ENCODE results near the gene PHLDB2. TPM values are rescaled to one million over a fixed set of nuclear protein-coding genes. Genes with fewer than 3 reads are reported as not detected.
A peak's percentile ranks its signal among the peaks of the same experiment; 100 is the strongest.

PHLDB2 gene
- total and polyA plus RNA-seq, 11 donors, result 59.0 to 280 (median 115) TPM

DNA sequence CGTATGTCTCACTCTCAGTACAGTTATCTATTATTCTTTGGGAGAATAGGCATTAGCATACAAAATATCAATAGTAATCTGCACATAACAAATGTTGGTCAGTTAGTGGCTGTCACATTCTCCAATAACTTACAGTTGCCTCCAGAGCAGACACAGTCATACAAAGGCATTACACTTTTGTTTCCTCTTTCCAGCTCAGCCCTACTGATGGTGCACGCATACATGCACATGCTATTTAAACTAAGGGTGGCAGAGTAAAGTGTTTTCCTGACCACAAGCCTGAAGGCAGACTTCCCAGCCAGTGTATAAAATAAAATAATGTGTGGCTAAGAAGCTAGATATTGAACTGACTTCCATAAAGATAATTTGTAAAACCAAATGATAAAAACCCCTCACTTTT lies 47.6 kb downstream of the PHLDB2 start:
- peak overlapping the region in 4 of 12 donors; percentile 4 to 56 (median 18) for H3K27ac ChIP-seq
- H3K4me1 ChIP-seq, result peaks cover 6 to 85% (median 49%) of the 10 kb centered on the region in 12 donors
- ATAC-seq, result no peak
- intact Hi-C loops (cut with DNase I), result no loop called here
- 55 to 60% (median 59%) methylated on average over 2 of the region's 2 CpGs for WGBS, 4 donors
- H3K4me3 ChIP-seq, result no peak overlapping the region
- H3K27me3 ChIP-seq, result no peaks in the 10 kb centered on the region
- no peaks in the 10 kb centered on the region for H3K9me3 ChIP-seq
- no peak for DNase-seq
- TF ChIP-seq, protein P1, sequence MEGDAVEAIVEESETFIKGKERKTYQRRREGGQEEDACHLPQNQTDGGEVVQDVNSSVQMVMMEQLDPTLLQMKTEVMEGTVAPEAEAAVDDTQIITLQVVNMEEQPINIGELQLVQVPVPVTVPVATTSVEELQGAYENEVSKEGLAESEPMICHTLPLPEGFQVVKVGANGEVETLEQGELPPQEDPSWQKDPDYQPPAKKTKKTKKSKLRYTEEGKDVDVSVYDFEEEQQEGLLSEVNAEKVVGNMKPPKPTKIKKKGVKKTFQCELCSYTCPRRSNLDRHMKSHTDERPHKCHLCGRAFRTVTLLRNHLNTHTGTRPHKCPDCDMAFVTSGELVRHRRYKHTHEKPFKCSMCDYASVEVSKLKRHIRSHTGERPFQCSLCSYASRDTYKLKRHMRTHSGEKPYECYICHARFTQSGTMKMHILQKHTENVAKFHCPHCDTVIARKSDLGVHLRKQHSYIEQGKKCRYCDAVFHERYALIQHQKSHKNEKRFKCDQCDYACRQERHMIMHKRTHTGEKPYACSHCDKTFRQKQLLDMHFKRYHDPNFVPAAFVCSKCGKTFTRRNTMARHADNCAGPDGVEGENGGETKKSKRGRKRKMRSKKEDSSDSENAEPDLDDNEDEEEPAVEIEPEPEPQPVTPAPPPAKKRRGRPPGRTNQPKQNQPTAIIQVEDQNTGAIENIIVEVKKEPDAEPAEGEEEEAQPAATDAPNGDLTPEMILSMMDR (IDR thresholded peaks at IDR 0.05), result no peak
- TF ChIP-seq POLR2A (IDR thresholded peaks at IDR 0.05), result no peak
- peaks cover 0 to 33% (median 3%) of the 10 kb centered on the region in 9 donors for H3K36me3 ChIP-seq

GRCh38 chr3:111907151-111907550 lies 48.1 kb downstream of the PHLDB2 start:
- WGBS, 4 donors, result 53 to 62% (median 57%) methylated on average over 4 of the region's 4 CpGs
- peaks cover 6 to 85% (median 53%) of the 10 kb centered on the region in 12 donors for H3K4me1 ChIP-seq
- ATAC-seq (no peak), DNase-seq (no peak)
- no peaks in the 10 kb centered on the region for H3K27me3 ChIP-seq
- no peak overlapping the region for H3K4me3 ChIP-seq
- peak overlapping the region in 5 of 12 donors; percentile 4 to 56 (median 18) for H3K27ac ChIP-seq
- intact Hi-C loops (cut with DNase I), result no loop called here
- TF ChIP-seq, protein P1 (IDR thresholded peaks at IDR 0.05), result no peak
- no peak for TF ChIP-seq POLR2A (IDR thresholded peaks at IDR 0.05)
- peaks cover 0 to 33% (median 3%) of the 10 kb centered on the region in 9 donors for H3K36me3 ChIP-seq
- no peaks in the 10 kb centered on the region for H3K9me3 ChIP-seq

DNA sequence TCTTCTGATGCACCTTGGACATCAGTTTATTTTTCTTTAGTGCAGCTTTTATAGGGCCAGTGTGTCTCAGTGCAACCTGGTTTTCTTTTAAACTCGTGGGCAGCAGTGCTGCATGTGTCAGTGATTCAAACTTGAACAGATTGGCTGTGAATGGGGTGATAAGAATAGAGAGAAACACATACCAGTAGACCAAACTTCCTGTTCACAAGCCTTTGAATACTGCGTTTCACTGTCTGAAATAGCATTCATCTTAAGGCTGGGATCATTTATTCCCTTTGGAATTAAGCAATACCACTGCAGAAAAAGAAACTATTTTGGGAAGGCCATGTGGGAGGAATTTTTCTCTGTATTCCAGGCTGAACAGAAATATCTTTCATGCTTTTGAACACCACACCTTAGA lies 51.7 kb downstream of the PHLDB2 start:
- DNase-seq, result no peak
- peak overlapping the region in 11 of 12 donors; percentile 7 to 64 (median 51) for H3K27ac ChIP-seq
- peaks cover 6 to 72% (median 48%) of the 10 kb centered on the region in 12 donors for H3K4me1 ChIP-seq
- H3K27me3 ChIP-seq, result no peaks in the 10 kb centered on the region
- H3K9me3 ChIP-seq, result no peaks in the 10 kb centered on the region
- no peak for TF ChIP-seq POLR2A (IDR thresholded peaks at IDR 0.05)
- TF ChIP-seq, protein P1 (IDR thresholded peaks at IDR 0.05), result no peak
- peaks cover 0 to 53% (median 24%) of the 10 kb centered on the region in 9 donors for H3K36me3 ChIP-seq
- WGBS, 4 donors, result 1 to 5% (median 2%) methylated on average over 2 of the region's 2 CpGs
- ATAC-seq, result peak; percentile 47 to 85 (median 74)
- H3K4me3 ChIP-seq, result no peak overlapping the region
- intact Hi-C loops (cut with DNase I), result loop anchor here in 5 of 10 donors (5.0 to 10.0 kb wide), 2 partner anchors 46 to 49 kb away; no protein-coding TSS in a partner anchor

- Histone ChIP-seq H3K27me3 (no peaks in the 10 kb centered on the region), H3K36me3 (peaks cover 0 to 54% (median 30%) of the 10 kb centered on the region in 9 donors), H3K9me3 (no peaks in the 10 kb centered on the region), H3K4me3 (no peak overlapping the region), H3K27ac (peak overlapping the region in 11 of 12 donors; percentile 7 to 64 (median 51)), H3K4me1 (peaks cover 7 to 74% (median 49%) of the 10 kb centered on the region in 12 donors)
- DNase-seq (peak in 1 of 5 donors; percentile 36), ATAC-seq (peak; percentile 27 to 53 (median 44))
- TF ChIP-seq, protein P1 (IDR thresholded peaks at IDR 0.05), result no peak
- TF ChIP-seq POLR2A (IDR thresholded peaks at IDR 0.05), result no peak
- intact Hi-C loops (cut with DNase I), result loop anchor here in 5 of 10 donors (5.0 to 10.0 kb wide), 2 partner anchors 47 to 49 kb away; no protein-coding TSS in a partner anchor
- WGBS, 4 donors, result 16 to 36% (median 30%) methylated on average over 3 of the region's 3 CpGs
Measured at GRCh38 chr3:111911446-111911845, 52.4 kb downstream of the PHLDB2 start.

All from heart left ventricle (tissue), 16 donors.